Endothelial cell (in vitro differentiated cells): ENCODE results near the gene STX16. TPM values are rescaled to one million over a fixed set of nuclear protein-coding genes. Genes with fewer than 3 reads are reported as not detected.

ENCODE experiments used
- DNase-seq: peaks from one replicate; pipeline ENCODE4 v3.0.0; 2021; ENCODE audit warnings: low spot score
- H3K27ac Mint-ChIP-seq: one replicate; pipeline ENCODE4 v1.8.0; 2021; ENCODE audit warnings: mixed read lengths, inconsistent platforms; ENCODE audit not compliant: unreplicated experiment
- H3K27me3 Mint-ChIP-seq: one replicate; pipeline ENCODE4 v1.8.0; 2021; ENCODE audit warnings: mild to moderate bottlenecking, moderate library complexity, mixed read lengths, inconsistent platforms; ENCODE audit not compliant: unreplicated experiment
- H3K36me3 Mint-ChIP-seq: one replicate; pipeline ENCODE4 v1.8.0; 2021; ENCODE audit warnings: mild to moderate bottlenecking, low read depth, mixed read lengths, inconsistent platforms; ENCODE audit not compliant: unreplicated experiment
- H3K4me1 Mint-ChIP-seq: one replicate; pipeline ENCODE4 v1.8.0; 2021; ENCODE audit warnings: mild to moderate bottlenecking, mixed read lengths, inconsistent platforms; ENCODE audit not compliant: unreplicated experiment
- H3K4me3 Mint-ChIP-seq: one replicate; pipeline ENCODE4 v1.8.0; 2021; ENCODE audit warnings: mild to moderate bottlenecking, mixed read lengths, inconsistent platforms; ENCODE audit not compliant: unreplicated experiment
- H3K9me3 Mint-ChIP-seq: one replicate; pipeline ENCODE4 v1.8.0; 2021; ENCODE audit warnings: mixed read lengths, inconsistent platforms; ENCODE audit not compliant: unreplicated experiment
- total RNA-seq: library from RNA; stranded (reverse); fragmentation: NEBNext Ultra II Directional; extraction: Animal tissue kit (Norgen Biotek cat#: 25700); gene quantifications from one replicate; pipeline ENCODE4 v1.2.1, GENCODE V29; 2021; ENCODE audit not compliant: unreplicated experiment
- TF ChIP-seq, protein P1 (sequence below): fragments of 200-600 bp; sonication (generic); IDR thresholded peaks from one replicate; pipeline ENCODE4 v1.5.0; 2021; ENCODE audit warnings: antibody characterized with exemption; ENCODE audit not compliant: unreplicated experiment

STX16 gene
- total RNA-seq, 1 donor from 2014 or later = 77.9 TPM

DNA sequence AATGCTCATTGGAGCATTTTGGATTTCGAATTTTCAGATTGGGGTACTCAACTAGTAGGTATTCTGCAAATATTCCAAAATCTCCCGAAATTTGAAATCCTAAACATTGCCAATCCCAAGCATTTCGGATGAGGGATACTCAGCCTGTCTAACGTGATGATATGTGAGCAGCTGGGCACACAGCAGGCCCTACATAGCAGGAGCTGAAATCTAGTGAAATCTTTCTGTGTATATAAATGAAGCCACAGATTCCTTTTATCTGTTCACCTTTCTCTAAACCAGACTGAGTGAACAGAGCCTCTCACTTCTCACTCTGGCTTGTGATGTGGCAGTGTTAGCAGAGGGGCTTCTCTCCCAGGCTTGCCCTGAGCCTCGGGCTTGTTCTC, 17.8 kb downstream of the STX16 start:
- H3K4me3 Mint-ChIP-seq = no peak overlapping the region
- H3K27me3 Mint-ChIP-seq = no peaks in the 10 kb centered on the region
- no peaks in the 10 kb centered on the region for H3K9me3 Mint-ChIP-seq
- TF ChIP-seq, protein P1, sequence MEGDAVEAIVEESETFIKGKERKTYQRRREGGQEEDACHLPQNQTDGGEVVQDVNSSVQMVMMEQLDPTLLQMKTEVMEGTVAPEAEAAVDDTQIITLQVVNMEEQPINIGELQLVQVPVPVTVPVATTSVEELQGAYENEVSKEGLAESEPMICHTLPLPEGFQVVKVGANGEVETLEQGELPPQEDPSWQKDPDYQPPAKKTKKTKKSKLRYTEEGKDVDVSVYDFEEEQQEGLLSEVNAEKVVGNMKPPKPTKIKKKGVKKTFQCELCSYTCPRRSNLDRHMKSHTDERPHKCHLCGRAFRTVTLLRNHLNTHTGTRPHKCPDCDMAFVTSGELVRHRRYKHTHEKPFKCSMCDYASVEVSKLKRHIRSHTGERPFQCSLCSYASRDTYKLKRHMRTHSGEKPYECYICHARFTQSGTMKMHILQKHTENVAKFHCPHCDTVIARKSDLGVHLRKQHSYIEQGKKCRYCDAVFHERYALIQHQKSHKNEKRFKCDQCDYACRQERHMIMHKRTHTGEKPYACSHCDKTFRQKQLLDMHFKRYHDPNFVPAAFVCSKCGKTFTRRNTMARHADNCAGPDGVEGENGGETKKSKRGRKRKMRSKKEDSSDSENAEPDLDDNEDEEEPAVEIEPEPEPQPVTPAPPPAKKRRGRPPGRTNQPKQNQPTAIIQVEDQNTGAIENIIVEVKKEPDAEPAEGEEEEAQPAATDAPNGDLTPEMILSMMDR = no peak
- DNase-seq = no peak
- no peak overlapping the region for H3K27ac Mint-ChIP-seq
- no peaks in the 10 kb centered on the region for H3K4me1 Mint-ChIP-seq
- peaks cover 6% of the 10 kb centered on the region for H3K36me3 Mint-ChIP-seq

DNA sequence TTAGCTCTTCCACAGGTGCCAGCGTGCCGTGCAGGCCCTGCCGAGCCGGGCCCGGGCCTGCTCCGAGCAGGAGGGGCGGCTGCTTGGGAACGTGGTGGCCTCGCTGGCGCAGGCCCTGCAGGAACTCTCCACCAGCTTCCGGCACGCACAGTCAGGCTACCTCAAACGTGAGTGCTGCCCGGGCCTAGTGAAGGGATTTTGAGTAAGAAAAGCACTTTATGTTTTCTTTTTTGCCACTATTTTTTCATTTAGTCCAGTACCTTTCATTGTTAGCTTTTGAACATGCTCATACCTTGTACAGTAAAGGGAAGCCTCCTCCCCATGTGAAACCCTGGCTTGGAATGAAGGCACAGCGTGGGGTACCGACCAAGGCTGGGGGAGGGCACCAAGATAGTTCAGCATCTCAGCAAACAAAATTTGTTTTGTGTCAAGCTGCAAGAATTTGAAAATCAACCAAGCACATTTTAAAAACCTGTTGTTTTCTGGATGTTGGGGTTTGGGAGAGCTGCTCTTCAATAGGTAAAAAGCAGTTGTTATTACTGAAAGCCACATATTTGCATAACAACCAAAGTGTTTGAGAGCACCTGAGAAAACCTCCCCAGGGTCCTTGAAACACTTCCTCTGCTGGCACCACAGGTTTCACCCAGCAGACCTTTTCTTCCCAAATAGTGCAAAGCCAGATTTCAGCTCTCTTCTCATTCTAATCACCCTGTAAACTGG, 18.4 kb downstream of the STX16 start:
- peaks cover 6% of the 10 kb centered on the region for H3K36me3 Mint-ChIP-seq
- TF ChIP-seq, protein P1 = no peak
- DNase-seq = no peak
- no peak overlapping the region for H3K4me3 Mint-ChIP-seq
- no peak overlapping the region for H3K27ac Mint-ChIP-seq
- no peaks in the 10 kb centered on the region for H3K9me3 Mint-ChIP-seq
- H3K27me3 Mint-ChIP-seq = no peaks in the 10 kb centered on the region
- H3K4me1 Mint-ChIP-seq = no peaks in the 10 kb centered on the region

DNA sequence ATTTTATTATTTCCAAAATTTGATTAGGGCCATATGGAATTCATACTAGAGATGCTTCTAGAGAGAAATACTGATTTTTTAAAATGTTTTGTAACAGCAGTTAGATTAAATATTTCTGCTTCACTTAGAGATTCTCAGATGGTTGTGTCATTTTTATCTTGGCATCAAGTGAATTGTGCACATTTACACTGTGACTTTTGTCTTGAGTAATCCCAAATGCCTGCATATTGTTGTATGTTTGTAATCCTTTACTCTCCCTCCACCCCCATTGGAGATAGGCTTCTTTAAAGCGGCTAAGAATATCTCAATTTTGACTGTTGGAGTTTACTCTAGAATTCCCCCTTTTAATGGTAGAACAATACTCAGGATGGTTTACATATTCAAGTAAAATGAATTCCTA, 19.0 kb downstream of the STX16 start:
- H3K27ac Mint-ChIP-seq = no peak overlapping the region
- H3K4me3 Mint-ChIP-seq = no peak overlapping the region
- H3K4me1 Mint-ChIP-seq = no peaks in the 10 kb centered on the region
- H3K27me3 Mint-ChIP-seq = no peaks in the 10 kb centered on the region
- H3K9me3 Mint-ChIP-seq = no peaks in the 10 kb centered on the region
- TF ChIP-seq, protein P1 = no peak
- DNase-seq = no peak
- H3K36me3 Mint-ChIP-seq = peaks cover 6% of the 10 kb centered on the region

DNA sequence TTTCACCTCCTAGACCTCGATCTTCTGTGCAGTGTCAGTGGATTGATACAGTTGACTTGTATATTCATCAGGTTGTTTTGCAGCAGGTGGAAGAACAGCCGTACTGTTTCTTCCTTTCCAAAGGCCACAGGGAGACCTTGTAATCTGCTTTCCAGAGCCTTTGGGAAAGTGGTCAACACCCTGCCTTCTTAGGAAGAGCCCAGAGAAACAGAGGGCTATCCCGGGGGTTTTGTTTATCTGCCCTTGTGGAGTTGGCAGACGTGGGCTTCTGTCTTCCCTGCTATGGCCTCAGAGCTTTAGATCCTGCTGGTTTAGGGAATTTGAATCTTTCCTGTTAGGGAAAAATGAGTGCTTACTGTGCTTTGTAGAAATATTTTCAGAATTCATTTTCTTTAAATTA, 19.6 kb downstream of the STX16 start:
- TF ChIP-seq, protein P1 = no peak
- Mint-ChIP-seq H3K9me3 (no peaks in the 10 kb centered on the region), H3K4me1 (no peaks in the 10 kb centered on the region), H3K36me3 (peaks cover 8% of the 10 kb centered on the region), H3K4me3 (no peak overlapping the region), H3K27me3 (no peaks in the 10 kb centered on the region), H3K27ac (no peak overlapping the region)
- DNase-seq = no peak

DNA sequence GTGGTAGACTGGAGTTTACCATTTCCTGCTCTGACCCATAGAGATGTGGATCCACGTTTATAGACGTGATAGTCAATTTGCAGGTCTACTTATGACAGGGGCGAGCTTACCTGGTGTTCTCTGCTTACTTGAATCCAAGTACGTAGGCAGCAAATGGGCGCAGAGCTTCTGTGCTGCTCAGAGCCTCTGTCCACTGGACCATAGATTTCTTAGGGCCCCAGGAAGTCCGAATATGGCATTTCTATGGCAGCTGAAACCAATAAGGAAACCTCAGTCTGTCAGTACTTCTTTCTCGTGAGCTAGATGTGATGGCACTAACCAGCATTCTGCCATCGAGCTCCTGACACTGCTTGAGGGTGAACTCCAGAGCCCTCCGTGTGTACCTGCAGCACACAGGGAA, 22.0 kb downstream of the STX16 start:
- no peak for DNase-seq
- Mint-ChIP-seq H3K9me3 (no peaks in the 10 kb centered on the region), H3K4me1 (no peaks in the 10 kb centered on the region), H3K27me3 (no peaks in the 10 kb centered on the region), H3K36me3 (peaks cover 18% of the 10 kb centered on the region), H3K27ac (no peak overlapping the region), H3K4me3 (no peak overlapping the region)
- TF ChIP-seq, protein P1 = no peak
